Measurements from ENCODE around the gene MPP3. TPM values are rescaled to one million over a fixed set of nuclear protein-coding genes. Genes with fewer than 3 reads are reported as not detected.

MPP3 gene
- total and polyA plus RNA-seq, 2 donors from 2014 or later: 3.2 to 5.8 TPM

DNA sequence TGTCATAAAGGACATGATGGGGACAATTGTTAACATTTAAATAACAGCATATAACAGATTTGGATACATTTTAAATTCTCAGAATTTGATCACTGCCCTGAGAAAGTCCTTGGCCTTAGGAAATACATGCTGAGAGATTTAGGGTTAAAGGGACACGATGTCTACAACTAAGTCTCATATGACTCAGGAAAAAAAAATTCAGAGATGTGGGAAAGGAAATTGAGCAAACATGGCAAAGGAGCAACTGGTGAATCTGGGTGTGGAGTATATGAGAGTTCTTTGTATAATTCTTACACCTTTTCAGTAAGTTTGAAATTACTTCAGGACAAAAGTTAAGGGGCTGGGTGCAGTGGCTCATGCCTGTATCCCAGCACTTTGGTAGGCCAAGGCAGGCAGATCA, 18.2 kb downstream of the MPP3 start:
- no peaks in the 10 kb centered on the region for H3K9me3 ChIP-seq (ENCODE audit: control insufficient read depth in 2 of 3, insufficient read depth in 1 of 3, low read length in 3 of 3)
- TF ChIP-seq, protein P1, sequence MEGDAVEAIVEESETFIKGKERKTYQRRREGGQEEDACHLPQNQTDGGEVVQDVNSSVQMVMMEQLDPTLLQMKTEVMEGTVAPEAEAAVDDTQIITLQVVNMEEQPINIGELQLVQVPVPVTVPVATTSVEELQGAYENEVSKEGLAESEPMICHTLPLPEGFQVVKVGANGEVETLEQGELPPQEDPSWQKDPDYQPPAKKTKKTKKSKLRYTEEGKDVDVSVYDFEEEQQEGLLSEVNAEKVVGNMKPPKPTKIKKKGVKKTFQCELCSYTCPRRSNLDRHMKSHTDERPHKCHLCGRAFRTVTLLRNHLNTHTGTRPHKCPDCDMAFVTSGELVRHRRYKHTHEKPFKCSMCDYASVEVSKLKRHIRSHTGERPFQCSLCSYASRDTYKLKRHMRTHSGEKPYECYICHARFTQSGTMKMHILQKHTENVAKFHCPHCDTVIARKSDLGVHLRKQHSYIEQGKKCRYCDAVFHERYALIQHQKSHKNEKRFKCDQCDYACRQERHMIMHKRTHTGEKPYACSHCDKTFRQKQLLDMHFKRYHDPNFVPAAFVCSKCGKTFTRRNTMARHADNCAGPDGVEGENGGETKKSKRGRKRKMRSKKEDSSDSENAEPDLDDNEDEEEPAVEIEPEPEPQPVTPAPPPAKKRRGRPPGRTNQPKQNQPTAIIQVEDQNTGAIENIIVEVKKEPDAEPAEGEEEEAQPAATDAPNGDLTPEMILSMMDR (IDR thresholded peaks at IDR 0.05; ENCODE audit: borderline replicate concordance, extremely low read depth, insufficient read depth): no peak
- no peak overlapping the region for H3K9ac ChIP-seq (ENCODE audit: low read length in 3 of 3)
- no peaks in the 10 kb centered on the region for H3K27me3 ChIP-seq (ENCODE audit: control insufficient read depth, insufficient read depth, low read length)
- no peaks in the 10 kb centered on the region for H3K4me1 ChIP-seq (ENCODE audit: control insufficient read depth in 2 of 3, insufficient read depth in 2 of 3, low read depth in 1 of 3, low read length in 3 of 3)
- no peak overlapping the region for H3K4me3 ChIP-seq (ENCODE audit: low read length in 3 of 3)
- no peaks in the 10 kb centered on the region for H3K36me3 ChIP-seq (ENCODE audit: control insufficient read depth in 2 of 3, insufficient read depth in 3 of 3, low read length in 3 of 3)
- no peak overlapping the region for H3K27ac ChIP-seq (ENCODE audit: low read depth in 2 of 2, low read length in 2 of 2)
- intact Hi-C loops (cut with DNase I): no loop called here
- no peak for FAIRE-seq
- no peak for DNase-seq

DNA sequence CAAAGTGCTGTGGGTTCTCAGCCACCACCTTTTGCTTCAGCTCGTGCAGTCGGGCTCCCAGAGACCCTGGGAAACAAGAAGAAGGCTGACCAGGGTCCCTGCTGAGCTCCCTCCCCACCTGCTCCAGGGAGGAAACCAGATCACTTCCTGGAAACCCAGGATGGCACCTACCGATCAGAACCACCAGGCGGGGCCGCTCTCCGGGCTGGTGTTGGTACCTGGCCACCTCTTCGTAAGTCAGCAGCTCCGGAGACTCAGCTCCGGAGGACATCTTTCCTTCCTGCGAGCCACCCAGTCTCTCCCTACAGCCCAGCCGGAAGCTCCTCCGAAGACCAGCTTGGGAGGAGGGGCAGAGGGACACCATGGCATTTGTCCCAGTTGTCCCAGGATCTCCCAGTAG, 18.9 kb downstream of the MPP3 start:
- no peak overlapping the region for H3K27ac ChIP-seq (ENCODE audit: low read depth in 2 of 2, low read length in 2 of 2)
- intact Hi-C loops (cut with DNase I): no loop called here
- no peak for DNase-seq
- no peaks in the 10 kb centered on the region for H3K27me3 ChIP-seq (ENCODE audit: control insufficient read depth, insufficient read depth, low read length)
- no peak for FAIRE-seq
- H3K36me3 ChIP-seq (ENCODE audit: control insufficient read depth in 2 of 3, insufficient read depth in 3 of 3, low read length in 3 of 3): no peaks in the 10 kb centered on the region
- TF ChIP-seq, protein P1 (IDR thresholded peaks at IDR 0.05; ENCODE audit: borderline replicate concordance, extremely low read depth, insufficient read depth): no peak
- no peaks in the 10 kb centered on the region for H3K4me1 ChIP-seq (ENCODE audit: control insufficient read depth in 2 of 3, insufficient read depth in 2 of 3, low read depth in 1 of 3, low read length in 3 of 3)
- no peak overlapping the region for H3K9ac ChIP-seq (ENCODE audit: low read length in 3 of 3)
- no peak overlapping the region for H3K4me3 ChIP-seq (ENCODE audit: low read length in 3 of 3)
- H3K9me3 ChIP-seq (ENCODE audit: control insufficient read depth in 2 of 3, insufficient read depth in 1 of 3, low read length in 3 of 3): no peaks in the 10 kb centered on the region

DNA sequence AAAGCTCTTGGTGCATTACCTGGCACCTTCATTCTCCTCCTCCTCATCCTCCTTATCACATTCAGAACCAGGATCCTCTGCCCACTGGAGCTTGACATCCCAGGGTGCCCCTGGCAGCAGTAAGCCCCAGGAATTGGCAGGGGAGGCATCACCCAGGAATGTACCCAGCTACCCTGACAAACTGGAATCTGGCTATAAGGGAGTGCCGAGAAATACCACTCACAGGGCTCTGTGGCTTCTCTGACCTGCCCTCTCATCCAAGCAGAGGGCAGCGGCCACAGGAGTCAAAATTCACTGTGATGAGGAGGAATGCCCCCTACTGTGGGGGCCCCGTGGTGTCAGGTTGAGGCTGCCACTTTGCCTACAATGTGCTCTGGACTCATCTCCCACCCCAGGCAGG, 19.6 kb downstream of the MPP3 start:
- TF ChIP-seq, protein P1 (IDR thresholded peaks at IDR 0.05; ENCODE audit: borderline replicate concordance, extremely low read depth, insufficient read depth): no peak
- H3K27ac ChIP-seq (ENCODE audit: low read depth in 2 of 2, low read length in 2 of 2): no peak overlapping the region
- no peaks in the 10 kb centered on the region for H3K4me1 ChIP-seq (ENCODE audit: control insufficient read depth in 2 of 3, insufficient read depth in 2 of 3, low read depth in 1 of 3, low read length in 3 of 3)
- H3K36me3 ChIP-seq (ENCODE audit: control insufficient read depth in 2 of 3, insufficient read depth in 3 of 3, low read length in 3 of 3): no peaks in the 10 kb centered on the region
- no peak for DNase-seq
- H3K27me3 ChIP-seq (ENCODE audit: control insufficient read depth, insufficient read depth, low read length): no peaks in the 10 kb centered on the region
- H3K4me3 ChIP-seq (ENCODE audit: low read length in 3 of 3): no peak overlapping the region
- no peaks in the 10 kb centered on the region for H3K9me3 ChIP-seq (ENCODE audit: control insufficient read depth in 2 of 3, insufficient read depth in 1 of 3, low read length in 3 of 3)
- intact Hi-C loops (cut with DNase I): no loop called here
- no peak for FAIRE-seq
- H3K9ac ChIP-seq (ENCODE audit: low read length in 3 of 3): no peak overlapping the region
